Measurements from ENCODE around the gene TMEM237.

The TMEM237 gene

DNA sequence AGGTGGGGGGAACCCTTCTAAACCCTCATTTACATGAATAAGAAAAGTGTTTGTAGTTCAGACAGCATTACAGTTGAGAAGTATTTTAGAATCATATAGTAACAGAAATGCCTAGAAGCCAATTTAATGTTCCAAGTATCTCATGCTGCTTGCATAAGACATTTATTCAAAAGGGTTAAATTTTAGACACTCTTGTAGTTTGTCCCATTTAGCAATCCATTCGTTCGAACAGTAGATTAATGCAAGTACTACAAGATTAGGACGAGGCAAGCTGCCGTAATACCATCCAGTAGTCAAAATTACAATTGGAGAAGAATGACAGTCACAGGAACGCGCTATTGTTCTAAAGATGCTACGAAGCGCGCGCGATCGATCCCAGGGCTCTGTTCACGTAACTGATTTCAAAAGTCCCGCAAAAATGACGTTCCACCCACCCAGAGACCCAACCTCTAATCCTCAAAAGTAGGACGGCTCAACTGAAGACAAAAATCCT, 1.2 kb downstream of the TMEM237 start:
- no peak for DNase-seq (ENCODE audit: low read depth)

DNA sequence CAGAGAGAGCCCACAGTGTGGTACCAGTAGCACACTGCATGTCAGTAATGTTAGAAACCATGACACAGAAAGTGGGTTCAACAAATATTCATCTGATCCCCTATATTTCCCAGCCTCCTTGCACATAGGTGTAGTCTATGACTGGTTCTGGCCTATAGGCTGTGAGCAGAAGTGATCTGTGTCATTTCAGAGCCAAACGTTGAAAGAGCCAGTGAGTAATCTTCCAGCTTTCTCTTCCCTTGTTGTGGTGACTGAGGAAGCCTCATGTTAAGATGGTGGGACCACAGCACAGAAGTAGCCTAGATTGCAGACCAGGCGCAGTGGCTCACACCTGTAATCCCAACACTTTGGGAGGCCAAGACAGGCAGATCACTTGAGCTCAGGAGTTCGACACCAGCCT, 4.1 kb downstream of the TMEM237 start:
- DNase-seq (ENCODE audit: low read depth): no peak

DNA sequence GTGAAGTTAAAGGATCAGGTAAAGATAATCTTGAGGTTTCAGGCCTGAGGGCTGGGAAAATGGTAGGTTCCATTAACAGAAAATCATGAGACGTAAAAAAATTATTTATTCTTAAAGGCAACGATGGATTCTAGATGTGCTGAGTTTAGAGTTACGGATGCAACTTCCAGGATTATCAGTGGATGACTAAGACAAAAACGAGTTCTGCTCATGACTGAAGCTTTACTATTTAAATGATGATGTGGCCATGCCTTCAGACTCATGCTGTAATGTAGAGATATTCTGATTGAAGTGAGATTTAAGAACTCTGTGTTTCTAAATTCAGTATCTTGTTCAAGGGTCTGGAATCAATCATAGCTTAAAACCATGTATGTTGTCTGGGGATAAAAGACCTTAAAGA, 5.0 kb downstream of the TMEM237 start:
- DNase-seq (ENCODE audit: low read depth): no peak

DNA sequence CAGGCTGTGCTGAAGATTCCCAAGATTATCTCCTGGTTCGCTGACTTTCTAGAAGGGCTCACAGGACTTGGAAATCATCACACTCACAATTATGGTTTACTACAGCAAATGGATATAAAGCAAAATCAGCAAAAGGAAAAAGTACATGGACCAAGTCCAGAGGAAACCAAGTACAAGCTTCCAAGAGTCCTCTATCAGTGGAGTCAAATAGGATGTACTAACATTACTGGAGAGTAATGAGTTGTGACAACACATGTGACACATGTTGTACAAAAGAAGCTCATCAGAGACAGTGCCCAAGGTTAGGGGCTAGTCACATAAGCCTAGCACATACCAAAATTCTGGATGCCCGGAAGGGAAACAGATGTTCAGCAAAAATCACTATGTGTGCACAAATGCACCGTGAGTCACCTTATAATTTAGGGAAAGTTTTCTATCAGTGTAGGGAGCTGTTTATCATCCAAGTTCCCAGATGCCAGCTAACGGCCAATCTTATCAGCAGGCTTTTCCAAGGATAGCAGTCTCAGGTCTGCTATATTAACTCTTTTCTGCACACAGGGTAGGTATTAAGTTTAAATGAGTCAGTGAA, 9.5 kb downstream of the TMEM237 start:
- no peak for DNase-seq (ENCODE audit: low read depth)

DNA sequence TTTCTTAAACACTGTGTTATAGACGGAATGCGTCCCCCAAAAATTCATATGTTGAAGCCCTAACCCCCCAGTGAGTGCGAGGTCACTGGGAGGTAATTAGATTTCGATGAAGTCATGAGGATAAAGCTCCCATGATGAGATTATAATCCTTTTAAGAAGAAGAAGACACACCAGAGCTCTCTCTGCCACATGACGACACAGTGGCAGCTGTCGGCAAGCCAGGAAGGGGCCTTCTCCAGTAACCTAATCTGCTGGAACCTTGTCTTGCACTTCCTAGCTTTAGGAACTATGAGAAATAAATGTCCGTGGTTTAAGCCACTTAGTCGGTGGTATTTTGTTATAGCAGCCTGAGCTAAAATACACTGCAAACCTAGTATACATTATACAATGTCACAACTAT, 12.3 kb downstream of the TMEM237 start:
- DNase-seq (ENCODE audit: low read depth): no peak

DNA sequence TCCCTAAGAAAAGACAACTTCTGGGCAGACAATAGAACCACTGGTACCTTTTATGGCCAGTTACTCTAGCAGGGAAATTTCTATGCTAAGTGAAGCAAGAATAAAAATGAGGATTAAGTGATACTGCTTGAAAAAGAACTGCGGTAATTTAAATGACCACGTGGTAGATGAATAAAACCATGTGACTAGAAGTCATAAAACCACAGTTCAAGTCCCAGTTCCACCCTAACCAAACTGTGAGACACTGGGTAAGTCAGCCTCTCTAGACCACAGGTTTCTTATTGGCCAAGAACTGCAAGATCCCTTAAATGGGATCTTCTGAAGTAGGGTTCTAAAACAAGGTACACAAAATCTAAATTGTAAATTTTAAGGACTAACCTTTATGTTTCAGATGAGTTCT, 12.7 kb downstream of the TMEM237 start:
- no peak for DNase-seq (ENCODE audit: low read depth)

DNA sequence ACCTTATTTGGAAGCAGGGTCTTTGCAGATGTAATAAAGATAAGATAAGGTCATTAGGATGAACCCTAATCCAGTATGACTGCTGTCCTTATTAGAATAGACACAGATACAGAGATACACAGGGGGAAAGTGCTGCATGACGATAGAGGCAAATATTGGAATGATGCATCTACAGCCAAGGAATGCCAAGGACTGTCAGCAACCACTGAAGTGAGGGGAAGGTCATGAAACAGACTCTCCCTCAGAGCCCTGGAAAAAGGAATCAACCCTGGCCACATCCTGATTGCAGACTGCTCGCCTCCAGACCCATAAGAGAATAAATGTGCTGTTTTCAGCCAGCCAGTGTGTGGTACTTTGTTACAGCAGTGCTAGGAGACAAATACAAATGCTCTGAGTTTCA, 14.8 kb downstream of the TMEM237 start:
- DNase-seq (ENCODE audit: low read depth): no peak

DNA sequence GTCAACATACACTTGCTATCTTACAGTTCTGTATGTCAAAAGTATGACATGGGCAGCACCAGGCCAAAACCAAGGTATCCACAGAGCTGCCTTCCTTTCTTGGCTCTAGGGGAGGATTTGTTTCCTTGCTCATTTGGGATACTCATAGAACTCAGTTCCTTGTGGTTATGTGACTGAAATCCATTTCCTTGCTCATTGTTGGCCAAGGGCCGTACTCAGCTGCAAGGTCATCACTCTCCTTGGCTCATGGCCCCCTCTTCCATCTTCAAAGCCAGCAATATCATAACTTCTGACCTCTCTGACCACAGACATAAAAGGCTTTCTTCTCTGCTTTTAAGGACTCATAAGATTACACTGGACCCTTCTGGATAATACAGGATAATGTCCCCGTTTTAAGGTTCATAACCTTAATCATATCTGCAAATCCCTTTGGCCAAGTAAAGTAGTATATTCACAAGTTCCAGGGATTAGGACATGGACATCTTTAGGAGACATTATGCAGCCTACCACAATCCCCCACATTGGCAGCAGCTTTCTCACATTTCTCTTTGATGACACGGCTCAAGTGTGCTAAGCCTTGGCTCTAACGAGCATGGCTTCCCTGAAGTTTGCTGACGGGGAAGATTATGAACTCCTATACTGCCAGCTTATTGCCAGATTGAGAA, 20.9 kb downstream of the TMEM237 start:
- no peak for DNase-seq (ENCODE audit: low read depth)

DNA sequence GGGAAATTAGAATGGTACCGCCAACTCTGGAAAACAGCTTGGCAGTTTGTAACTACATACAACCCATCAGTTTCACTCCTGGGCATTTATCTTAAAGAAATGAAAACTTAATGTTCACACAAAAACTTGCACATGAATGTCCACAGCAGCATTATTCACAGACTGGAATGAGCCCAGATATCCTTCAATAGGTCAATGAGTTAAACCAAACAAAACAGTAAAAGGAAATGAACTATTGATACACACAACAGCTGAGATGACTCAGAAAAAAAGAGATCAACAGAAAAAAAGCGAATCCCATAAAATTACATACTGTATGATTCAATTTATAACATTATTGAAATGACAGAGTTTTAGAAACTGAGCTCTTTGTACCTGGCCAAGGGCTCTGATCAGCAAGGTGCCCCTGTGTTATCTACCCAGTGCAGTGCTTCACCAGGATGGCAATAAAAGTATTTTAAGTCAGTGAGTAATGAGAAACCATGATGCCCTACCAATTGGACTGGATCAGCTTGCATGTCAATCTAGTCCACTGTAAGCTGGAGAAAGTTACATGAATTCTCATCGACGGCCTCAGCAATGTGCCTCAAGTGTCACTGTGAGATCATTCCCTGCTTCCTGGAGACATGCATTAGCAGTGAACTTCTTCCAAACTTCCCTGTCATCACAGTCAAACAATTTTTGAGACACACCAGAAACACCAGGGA, 21.9 kb downstream of the TMEM237 start:
- no peak for DNase-seq (ENCODE audit: low read depth)

DNA sequence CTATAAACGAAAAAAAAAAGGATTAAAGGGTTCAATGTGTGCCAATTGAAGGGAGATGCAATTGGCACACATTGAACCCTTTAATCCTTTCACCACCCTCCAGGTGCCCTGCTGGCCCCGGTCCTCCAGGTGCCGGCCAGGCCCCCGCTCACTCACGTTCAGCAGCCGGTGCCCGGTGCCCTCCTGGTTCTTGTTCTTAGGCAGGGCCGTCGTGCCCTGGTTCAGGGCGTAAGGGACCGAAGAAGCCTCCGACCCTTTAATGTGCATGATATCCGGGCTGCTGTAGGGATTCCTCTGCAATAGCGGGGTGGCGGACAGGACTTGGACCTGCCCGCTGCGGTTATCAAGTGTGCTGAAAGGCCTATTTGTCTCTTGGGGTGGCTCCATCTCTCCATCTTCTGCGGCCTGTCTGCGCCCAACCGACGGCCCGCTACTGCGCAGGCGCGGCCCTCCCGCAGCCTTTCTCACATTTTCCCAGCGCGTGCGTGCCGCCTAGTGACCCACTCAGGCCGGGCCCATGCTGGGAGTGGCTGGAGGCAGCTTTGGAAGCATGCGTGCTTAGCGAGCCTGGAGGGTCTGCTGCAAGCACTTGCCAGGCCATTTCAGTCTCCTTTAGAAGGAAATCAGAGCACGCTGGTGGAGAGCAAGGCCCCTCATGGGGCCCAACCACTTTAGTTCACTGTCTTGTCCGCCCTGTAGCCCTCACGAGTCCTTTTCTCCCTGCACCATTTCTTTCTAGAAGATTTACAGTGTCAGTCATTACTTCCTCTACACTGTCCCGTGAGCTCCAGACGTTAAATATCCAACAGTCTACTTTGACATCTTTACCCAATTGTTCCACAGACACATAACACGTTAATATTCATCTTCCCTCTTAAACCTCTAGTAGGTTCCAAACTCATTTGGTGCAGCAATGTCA, 24.3 kb downstream of the TMEM237 start:
- DNase-seq (ENCODE audit: low read depth): peak; percentile 49

DNA sequence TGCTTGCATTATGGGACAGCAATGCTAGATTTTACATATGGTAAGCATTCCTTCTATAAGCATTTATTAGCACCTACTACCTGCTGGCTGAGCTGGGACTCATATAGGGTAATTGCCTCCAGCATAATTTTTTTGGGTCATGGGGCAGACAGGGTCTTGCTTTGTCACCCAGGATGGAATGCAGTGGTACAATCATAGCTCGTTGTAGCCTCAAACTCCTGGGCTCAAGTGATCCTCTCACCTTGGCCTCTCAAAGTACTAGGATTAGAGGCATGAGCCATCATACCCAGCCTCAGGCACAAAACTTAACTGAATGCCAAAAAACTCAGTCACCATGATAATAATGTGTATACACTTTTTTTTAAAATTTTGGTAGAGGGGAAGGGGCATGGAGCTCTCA, 35.3 kb downstream of the TMEM237 start:
- DNase-seq (ENCODE audit: low read depth): no peak

DNA sequence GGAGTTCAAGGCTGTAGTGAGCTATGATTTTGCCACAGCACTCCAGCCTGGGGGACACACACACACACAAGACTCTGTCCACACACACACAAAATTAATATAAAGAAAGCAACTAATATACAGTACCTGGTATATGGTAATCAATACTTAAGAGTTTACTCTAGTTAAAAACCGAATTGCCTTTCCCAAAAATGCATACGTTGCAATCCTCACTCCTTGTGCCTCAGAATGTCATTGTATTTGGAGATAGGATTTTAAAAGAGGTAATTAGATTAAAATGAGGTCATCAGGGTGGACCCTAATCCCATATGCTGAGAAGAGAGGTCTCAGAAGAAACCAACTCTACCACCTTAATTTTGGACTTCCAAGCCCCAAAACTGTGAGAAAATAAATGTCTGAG, 35.7 kb downstream of the TMEM237 start:
- DNase-seq (ENCODE audit: low read depth): no peak

DNA sequence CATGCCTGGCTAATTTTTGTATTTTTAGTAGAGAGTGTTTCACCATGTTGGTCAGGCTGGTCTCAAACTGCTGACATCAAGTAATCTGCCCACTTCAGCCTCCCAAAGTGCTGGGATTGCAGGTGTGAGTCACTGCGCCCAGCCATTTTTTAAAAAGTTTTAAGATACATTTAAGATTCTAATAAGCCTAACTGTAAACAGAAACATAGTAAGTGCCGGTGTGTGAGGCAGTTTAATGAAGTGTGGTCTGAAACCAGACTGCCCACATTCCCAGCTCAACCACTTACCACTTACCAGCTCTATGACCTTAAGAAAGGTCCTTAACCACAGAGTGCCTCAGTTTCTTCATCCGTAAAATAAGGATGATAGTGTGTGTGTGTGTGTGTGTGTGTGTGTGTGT, 42.4 kb downstream of the TMEM237 start:
- no peak for DNase-seq (ENCODE audit: low read depth)

DNA sequence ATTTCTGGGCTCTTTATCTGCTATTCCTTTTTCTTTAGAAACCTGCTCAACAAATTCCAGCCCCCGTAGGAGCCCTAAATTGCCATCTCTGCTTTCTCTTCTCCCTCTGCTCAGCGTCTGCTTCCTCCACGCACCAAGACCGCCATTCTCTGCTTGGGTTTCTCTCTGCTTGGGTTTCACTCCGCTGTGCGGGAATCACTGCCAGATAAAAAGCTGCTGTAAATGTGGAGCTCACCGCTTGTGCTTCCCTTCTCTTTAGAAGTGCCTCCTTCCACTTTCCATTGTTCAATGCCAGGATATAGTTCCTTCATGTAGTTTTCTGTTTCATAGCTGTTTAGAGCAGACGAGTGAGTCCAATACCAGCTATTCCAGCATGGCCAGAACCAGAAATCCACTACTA, 45.9 kb downstream of the TMEM237 start:
- no peak for DNase-seq (ENCODE audit: low read depth)

DNA sequence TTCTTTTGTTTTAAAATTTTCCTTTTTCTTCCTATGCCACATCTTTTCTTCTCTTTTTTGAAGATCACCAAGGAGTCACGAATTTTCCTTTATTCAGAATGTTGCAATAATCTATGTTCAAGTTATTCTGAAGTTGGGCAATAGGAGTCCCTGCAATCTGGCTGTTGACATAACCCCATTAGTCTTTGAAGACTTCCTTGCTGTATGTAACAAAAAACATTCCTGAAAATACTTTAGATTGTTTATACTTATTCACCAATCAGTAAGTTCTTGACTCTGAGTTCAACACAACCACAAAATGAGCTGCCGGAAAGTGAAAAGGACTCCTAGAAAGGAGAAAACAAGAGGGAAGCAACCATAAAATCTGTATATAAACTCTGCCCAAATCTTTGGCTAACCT, 62.8 kb downstream of the TMEM237 start:
- DNase-seq (ENCODE audit: low read depth): peak; percentile 76

DNA sequence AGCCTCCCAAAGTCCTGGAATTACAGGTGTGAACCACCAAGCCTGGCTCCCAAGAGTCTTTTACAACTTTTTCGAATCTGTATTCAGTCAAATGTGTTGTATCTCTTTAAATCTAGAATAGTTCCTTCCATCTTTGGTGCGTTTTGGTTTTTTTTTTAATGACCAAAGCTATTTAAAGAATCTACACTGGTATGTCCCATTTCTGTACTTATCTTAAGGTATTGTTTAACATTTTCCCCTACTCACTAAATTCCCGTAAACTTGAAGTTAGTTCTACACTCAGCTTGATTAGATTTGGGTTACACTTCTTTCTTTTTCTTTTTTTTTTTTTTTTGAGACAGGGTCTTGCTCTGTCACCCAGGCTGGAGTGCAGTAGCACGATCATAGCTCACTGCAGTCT, 63.8 kb downstream of the TMEM237 start:
- no peak for DNase-seq (ENCODE audit: low read depth)

DNA sequence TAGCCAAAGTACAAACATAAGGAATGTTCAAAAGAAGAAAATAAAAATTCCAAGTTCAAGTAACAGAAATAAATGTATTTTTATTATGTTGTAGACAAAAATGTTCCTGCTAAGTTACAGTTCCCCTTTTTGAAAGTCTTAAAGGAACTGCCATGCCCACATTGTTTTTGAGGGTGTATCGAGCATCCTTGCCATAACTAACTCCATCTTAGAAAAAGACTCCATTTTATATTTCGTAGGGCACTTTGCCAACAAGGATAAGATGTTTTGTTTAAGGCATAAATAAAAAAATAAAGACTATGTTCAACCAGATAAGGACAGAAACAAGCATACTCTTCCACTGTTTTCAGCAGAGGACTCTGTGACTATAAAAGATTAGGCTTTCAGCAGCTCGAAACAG, 67.3 kb downstream of the TMEM237 start:
- DNase-seq (ENCODE audit: low read depth): no peak

DNA sequence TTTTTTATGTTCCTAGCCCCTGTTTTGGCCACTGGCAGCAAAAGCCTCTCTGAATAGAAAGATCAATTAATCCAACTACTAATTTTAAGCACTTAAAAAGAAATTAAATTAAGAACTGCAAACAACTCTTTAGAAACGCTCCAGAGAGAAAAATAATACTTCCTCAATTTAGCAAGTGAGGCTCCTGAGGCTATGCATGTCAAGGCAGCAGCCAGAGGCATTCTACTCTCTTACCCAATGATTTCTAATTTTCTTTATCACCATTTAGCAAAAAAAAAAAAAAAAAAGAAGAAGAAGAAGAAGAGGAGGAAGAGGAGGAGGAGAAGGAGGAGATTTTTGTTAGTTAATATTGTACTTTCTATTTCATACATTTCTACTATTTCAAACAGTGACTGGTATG, 68.5 kb downstream of the TMEM237 start:
- DNase-seq (ENCODE audit: low read depth): no peak

DNA sequence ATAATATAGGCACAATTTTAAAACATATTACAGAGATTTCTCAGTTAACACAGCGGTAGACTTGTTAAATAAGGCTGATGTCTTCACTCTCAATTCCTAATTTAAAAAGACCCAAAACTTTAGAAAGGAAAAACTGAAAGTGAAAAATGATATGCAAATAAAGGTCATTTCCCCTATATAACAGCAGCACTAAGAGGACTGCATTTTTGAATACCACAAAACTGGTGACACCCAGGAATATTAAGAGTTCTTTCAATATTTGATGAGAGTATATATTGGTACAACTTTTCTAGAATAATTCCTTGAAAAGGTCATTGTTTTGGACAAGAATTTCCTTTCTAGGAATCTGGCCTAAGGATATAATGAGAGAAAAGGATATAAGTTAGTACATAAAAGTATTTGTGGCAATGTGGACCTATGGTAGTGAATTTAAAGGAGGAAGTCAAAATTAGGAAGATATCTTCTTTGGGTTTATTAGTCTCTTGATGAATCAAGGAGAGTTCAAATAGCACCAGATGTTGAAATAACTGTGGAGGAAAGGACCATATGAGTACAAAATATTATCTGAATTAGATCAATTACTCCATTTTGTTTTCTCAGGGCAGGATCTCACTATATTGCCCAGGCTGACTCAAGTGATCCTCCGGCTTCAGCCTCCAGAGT, 70.3 kb downstream of the TMEM237 start:
- DNase-seq (ENCODE audit: low read depth): no peak
